GM23338 (cell line): ENCODE data around the gene RPTOR.

Source experiments
- CTCF ChIP-seq, 2 experiments: fragments of 200-600 bp in 1 of 2; sonication (generic) in 1 of 2; conservative IDR thresholded peaks; 2 replicates each; pipeline versions ENCODE4 v1.5.1 to v1.6.1; 2016 to 2017; ENCODE audit warnings: antibody characterized with exemption in 2 of 2, low read depth in 2 of 2, mild to moderate bottlenecking in 2 of 2, moderate library complexity in 1 of 2
- REST ChIP-seq: IDR thresholded peaks from one replicate; pipeline ENCODE4 v1.6.1; 2018; ENCODE audit warnings: antibody characterized with exemption; ENCODE audit not compliant: unreplicated experiment

GRCh38 chr17:80951121-80952090 is 406.8 kb downstream of the RPTOR start:
- no peak for TF ChIP-seq CTCF (conservative IDR thresholded peaks at IDR 0.05; ENCODE audit: low read depth in 2 of 2)
- no peak for TF ChIP-seq REST
